SK-N-SH (cell line): Measurements from ENCODE around the gene SLC44A2.

ENCODE experiments used
- EZH2phosphoT487 ChIP-seq: fragments of 200-600 bp; sonication (generic); IDR thresholded peaks from 2 replicates; pipeline ENCODE4 v1.6.1; 2017; ENCODE audit warnings: low read depth, mixed run types, mild to moderate bottlenecking, antibody characterized with exemption, moderate library complexity, borderline replicate concordance
- NRF1 ChIP-seq: IDR thresholded peaks from 2 replicates; pipeline ENCODE4 v1.6.1; 2012; ENCODE audit warnings: low read depth, mild to moderate bottlenecking, low read length
- TF ChIP-seq, protein P1 (sequence below): fragments of 200-600 bp; sonication (generic); IDR thresholded peaks from 2 replicates; pipeline ENCODE4 v1.6.1; 2017; ENCODE audit warnings: antibody characterized with exemption, mild to moderate bottlenecking, moderate library complexity

DNA sequence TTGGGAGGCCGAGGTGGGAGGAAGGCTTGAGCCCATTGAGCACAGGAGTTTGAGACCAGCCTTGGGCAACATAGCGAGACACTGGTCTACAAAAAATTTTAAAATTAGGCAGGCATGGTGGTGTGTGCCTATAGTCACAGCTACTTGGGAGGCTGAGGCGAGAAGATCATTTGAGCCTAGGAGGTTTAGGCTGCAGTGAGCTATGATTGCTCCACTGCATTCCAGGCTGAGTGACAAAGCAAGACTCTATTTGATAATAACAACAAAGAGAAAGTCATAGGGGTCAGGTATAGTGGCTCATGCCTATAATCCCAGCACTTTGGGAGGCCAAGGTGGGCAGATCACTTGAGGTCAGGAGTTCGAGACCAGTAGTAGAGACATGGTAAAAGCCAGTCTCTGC lies 4.6 kb upstream of the SLC44A2 start:
- no peak for TF ChIP-seq EZH2phosphoT487
- TF ChIP-seq NRF1 = no peak
- TF ChIP-seq, protein P1, sequence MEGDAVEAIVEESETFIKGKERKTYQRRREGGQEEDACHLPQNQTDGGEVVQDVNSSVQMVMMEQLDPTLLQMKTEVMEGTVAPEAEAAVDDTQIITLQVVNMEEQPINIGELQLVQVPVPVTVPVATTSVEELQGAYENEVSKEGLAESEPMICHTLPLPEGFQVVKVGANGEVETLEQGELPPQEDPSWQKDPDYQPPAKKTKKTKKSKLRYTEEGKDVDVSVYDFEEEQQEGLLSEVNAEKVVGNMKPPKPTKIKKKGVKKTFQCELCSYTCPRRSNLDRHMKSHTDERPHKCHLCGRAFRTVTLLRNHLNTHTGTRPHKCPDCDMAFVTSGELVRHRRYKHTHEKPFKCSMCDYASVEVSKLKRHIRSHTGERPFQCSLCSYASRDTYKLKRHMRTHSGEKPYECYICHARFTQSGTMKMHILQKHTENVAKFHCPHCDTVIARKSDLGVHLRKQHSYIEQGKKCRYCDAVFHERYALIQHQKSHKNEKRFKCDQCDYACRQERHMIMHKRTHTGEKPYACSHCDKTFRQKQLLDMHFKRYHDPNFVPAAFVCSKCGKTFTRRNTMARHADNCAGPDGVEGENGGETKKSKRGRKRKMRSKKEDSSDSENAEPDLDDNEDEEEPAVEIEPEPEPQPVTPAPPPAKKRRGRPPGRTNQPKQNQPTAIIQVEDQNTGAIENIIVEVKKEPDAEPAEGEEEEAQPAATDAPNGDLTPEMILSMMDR = no peak
